IMR-90 (cell line): Measurements from ENCODE around the gene IGF1R.
A peak's percentile ranks its signal among the peaks of the same experiment; 100 is the strongest.

Experiments used
- CEBPB ChIP-seq: IDR thresholded peaks from 2 replicates; pipeline ENCODE4 v1.6.1; 2012; ENCODE audit warnings: low read depth, low read length, improper control_type of control experiment
- CHD1 ChIP-seq: IDR thresholded peaks from 2 replicates; pipeline ENCODE4 v1.6.1; 2012; ENCODE audit warnings: low read depth, low read length, improper control_type of control experiment
- FOS ChIP-seq: fragments of 150-350 bp; IDR thresholded peaks from 2 replicates; pipeline ENCODE4 v1.6.1; 2016; ENCODE audit warnings: low read depth, low read length
- MAFK ChIP-seq: IDR thresholded peaks from 2 replicates; pipeline ENCODE4 v1.6.1; 2012; ENCODE audit warnings: low read depth, low read length, improper control_type of control experiment
- MXI1 ChIP-seq: IDR thresholded peaks from 2 replicates; pipeline ENCODE4 v1.6.1; 2012; ENCODE audit warnings: low read depth, mild to moderate bottlenecking, low read length, moderate library complexity, borderline replicate concordance
- NFE2L2 ChIP-seq: fragments of 150-350 bp; IDR thresholded peaks from 2 replicates; pipeline ENCODE4 v1.6.1; 2016; ENCODE audit warnings: low read depth, mild to moderate bottlenecking, low read length
- POLR2A ChIP-seq: IDR thresholded peaks from 2 replicates; pipeline ENCODE4 v1.6.1; 2012; ENCODE audit warnings: mild to moderate bottlenecking, low read depth, low read length
- RAD21 ChIP-seq: IDR thresholded peaks from 2 replicates; pipeline ENCODE4 v1.6.1; 2012; ENCODE audit warnings: low read length, improper control_type of control experiment
- RFX5 ChIP-seq: IDR thresholded peaks from 2 replicates; pipeline ENCODE4 v1.8.0; 2012; ENCODE audit warnings: low read depth, mild to moderate bottlenecking, low read length, moderate library complexity
- SMC3 ChIP-seq: fragments of 150-350 bp; IDR thresholded peaks from 2 replicates; pipeline ENCODE4 v1.6.1; 2016; ENCODE audit warnings: low read depth, mild to moderate bottlenecking, antibody characterized with exemption, low read length, moderate library complexity
- TF ChIP-seq, protein P1 (sequence below): conservative IDR thresholded peaks from 2 replicates; pipeline ENCODE4 v1.5.1; 2012; ENCODE audit warnings: mild to moderate bottlenecking, low read depth, low read length, improper control_type of control experiment
- TF ChIP-seq, protein P2 (sequence below): fragments of 150-350 bp; IDR thresholded peaks from 2 replicates; pipeline ENCODE4 v1.6.1; 2017; ENCODE audit warnings: mild to moderate bottlenecking, antibody characterized with exemption, low read length, low read depth
- TF ChIP-seq, protein P3 (sequence below): fragments of 150-350 bp; IDR thresholded peaks from 2 replicates; pipeline ENCODE4 v1.6.1; 2016; ENCODE audit warnings: low read depth, mild to moderate bottlenecking, low read length, moderate library complexity, borderline replicate concordance

DNA sequence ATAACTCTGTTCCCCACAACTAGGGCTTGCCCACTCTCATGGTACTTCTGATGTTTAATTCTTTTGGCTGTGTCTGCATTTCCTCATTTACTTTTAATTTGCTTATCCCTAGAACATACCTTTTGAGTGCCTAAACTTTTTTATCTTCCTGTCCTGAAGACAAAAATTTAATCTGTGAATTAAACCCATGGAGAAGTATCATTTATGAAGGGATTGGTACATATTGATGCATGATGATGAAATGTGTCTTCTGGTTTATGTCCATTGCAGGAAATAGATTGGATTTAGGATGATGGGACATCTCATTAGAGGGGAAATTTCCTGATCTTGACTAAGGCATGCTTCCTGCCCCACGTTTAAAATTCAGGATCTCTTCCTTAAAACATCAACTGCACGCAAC lies 249.8 kb downstream of the IGF1R start:
- no peak for TF ChIP-seq MXI1
- no peak for TF ChIP-seq SMC3
- TF ChIP-seq CEBPB: peak; percentile 73
- TF ChIP-seq, protein P1, sequence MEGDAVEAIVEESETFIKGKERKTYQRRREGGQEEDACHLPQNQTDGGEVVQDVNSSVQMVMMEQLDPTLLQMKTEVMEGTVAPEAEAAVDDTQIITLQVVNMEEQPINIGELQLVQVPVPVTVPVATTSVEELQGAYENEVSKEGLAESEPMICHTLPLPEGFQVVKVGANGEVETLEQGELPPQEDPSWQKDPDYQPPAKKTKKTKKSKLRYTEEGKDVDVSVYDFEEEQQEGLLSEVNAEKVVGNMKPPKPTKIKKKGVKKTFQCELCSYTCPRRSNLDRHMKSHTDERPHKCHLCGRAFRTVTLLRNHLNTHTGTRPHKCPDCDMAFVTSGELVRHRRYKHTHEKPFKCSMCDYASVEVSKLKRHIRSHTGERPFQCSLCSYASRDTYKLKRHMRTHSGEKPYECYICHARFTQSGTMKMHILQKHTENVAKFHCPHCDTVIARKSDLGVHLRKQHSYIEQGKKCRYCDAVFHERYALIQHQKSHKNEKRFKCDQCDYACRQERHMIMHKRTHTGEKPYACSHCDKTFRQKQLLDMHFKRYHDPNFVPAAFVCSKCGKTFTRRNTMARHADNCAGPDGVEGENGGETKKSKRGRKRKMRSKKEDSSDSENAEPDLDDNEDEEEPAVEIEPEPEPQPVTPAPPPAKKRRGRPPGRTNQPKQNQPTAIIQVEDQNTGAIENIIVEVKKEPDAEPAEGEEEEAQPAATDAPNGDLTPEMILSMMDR: no peak
- TF ChIP-seq, protein P2, sequence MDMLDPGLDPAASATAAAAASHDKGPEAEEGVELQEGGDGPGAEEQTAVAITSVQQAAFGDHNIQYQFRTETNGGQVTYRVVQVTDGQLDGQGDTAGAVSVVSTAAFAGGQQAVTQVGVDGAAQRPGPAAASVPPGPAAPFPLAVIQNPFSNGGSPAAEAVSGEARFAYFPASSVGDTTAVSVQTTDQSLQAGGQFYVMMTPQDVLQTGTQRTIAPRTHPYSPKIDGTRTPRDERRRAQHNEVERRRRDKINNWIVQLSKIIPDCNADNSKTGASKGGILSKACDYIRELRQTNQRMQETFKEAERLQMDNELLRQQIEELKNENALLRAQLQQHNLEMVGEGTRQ: no peak
- no peak for TF ChIP-seq POLR2A
- no peak for TF ChIP-seq RFX5
- no peak for TF ChIP-seq RAD21
- TF ChIP-seq CHD1: no peak
- TF ChIP-seq, protein P3, sequence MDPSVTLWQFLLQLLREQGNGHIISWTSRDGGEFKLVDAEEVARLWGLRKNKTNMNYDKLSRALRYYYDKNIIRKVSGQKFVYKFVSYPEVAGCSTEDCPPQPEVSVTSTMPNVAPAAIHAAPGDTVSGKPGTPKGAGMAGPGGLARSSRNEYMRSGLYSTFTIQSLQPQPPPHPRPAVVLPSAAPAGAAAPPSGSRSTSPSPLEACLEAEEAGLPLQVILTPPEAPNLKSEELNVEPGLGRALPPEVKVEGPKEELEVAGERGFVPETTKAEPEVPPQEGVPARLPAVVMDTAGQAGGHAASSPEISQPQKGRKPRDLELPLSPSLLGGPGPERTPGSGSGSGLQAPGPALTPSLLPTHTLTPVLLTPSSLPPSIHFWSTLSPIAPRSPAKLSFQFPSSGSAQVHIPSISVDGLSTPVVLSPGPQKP: no peak
- TF ChIP-seq MAFK: no peak
- TF ChIP-seq FOS: no peak
- no peak for TF ChIP-seq NFE2L2
